H9 (cell line): Measurements from ENCODE around the gene GPBAR1. TPM values are rescaled to one million over a fixed set of nuclear protein-coding genes. Genes with fewer than 3 reads are reported as not detected.
A peak's percentile ranks its signal among the peaks of the same experiment; 100 is the strongest.

Experiments used
- DNase-seq: peaks from one replicate; pipeline ENCODE4 v3.0.0-alpha.2; 2017
- H2AFZ ChIP-seq: one replicate; pipeline ENCODE4 v1.6.1; 2013; ENCODE audit warnings: mild to moderate bottlenecking, low read length, control low read depth, moderate library complexity
- H2AK5ac ChIP-seq: 2 replicates; pipeline ENCODE4 v1.6.1; 2013; ENCODE audit warnings: low read length, control low read depth, mixed read lengths; ENCODE audit not compliant: insufficient read length
- H2BK120ac ChIP-seq: one replicate; pipeline ENCODE4 v1.6.1; 2013; ENCODE audit warnings: low read depth, mild to moderate bottlenecking, low read length, control low read depth, inconsistent platforms; ENCODE audit not compliant: poor library complexity, severe bottlenecking
- H2BK12ac ChIP-seq: 2 replicates; pipeline ENCODE4 v1.6.1; 2013; ENCODE audit warnings: low read length, control low read depth, mixed read lengths, low read depth; ENCODE audit not compliant: insufficient read length
- H2BK15ac ChIP-seq: 2 replicates; pipeline ENCODE4 v1.6.1; 2013; ENCODE audit warnings: low read depth, low read length, control low read depth
- H2BK20ac ChIP-seq: one replicate; pipeline ENCODE4 v1.6.1; 2013; ENCODE audit warnings: low read depth, mild to moderate bottlenecking, low read length, control low read depth, inconsistent platforms; ENCODE audit not compliant: poor library complexity, severe bottlenecking
- H2BK5ac ChIP-seq: 2 replicates; pipeline ENCODE4 v1.6.1; 2013; ENCODE audit warnings: low read length, control low read depth, mixed read lengths; ENCODE audit not compliant: insufficient read length
- H3K14ac ChIP-seq: 2 replicates; pipeline ENCODE4 v1.6.1; 2013; ENCODE audit warnings: low read length, control low read depth; ENCODE audit not compliant: insufficient read depth
- H3K18ac ChIP-seq: 2 replicates; pipeline ENCODE4 v1.6.1; 2013; ENCODE audit warnings: low read depth, mild to moderate bottlenecking, mixed read lengths, low read length, control low read depth; ENCODE audit not compliant: insufficient read length
- H3K23ac ChIP-seq: 2 replicates; pipeline ENCODE4 v1.6.1; 2013; ENCODE audit warnings: low read length, control low read depth, mixed read lengths, low read depth; ENCODE audit not compliant: insufficient read length
- H3K23me2 ChIP-seq: 2 replicates; pipeline ENCODE4 v1.6.1; 2013; ENCODE audit warnings: low read depth, mild to moderate bottlenecking, mixed read lengths, low read length, control low read depth; ENCODE audit not compliant: insufficient read length, poor library complexity, severe bottlenecking
- H3K27ac ChIP-seq: 2 replicates; pipeline ENCODE4 v1.5.1; 2013; ENCODE audit warnings: low read length, control low read depth, mixed read lengths, low read depth; ENCODE audit not compliant: insufficient read length
- H3K27me3 ChIP-seq: 2 replicates; pipeline ENCODE4 v1.6.1; 2013; ENCODE audit warnings: low read length, control low read depth, inconsistent platforms; ENCODE audit not compliant: insufficient read depth
- H3K4ac ChIP-seq: 2 replicates; pipeline ENCODE4 v1.6.1; 2013; ENCODE audit warnings: low read depth, mild to moderate bottlenecking, control low read depth, inconsistent platforms, low read length, moderate library complexity
- H3K4me1 ChIP-seq: 2 replicates; pipeline ENCODE4 v1.6.1; 2013; ENCODE audit warnings: low read length, control low read depth, inconsistent platforms; ENCODE audit not compliant: insufficient read depth
- H3K4me2 ChIP-seq: 2 replicates; pipeline ENCODE4 v1.6.1; 2013; ENCODE audit warnings: low read length, control low read depth, mixed read lengths; ENCODE audit not compliant: insufficient read length, insufficient read depth
- H3K56ac ChIP-seq: 2 replicates; pipeline ENCODE4 v1.6.1; 2013; ENCODE audit warnings: low read depth, mild to moderate bottlenecking, mixed read lengths, low read length, control low read depth; ENCODE audit not compliant: insufficient read length
- H3K79me1 ChIP-seq: 2 replicates; pipeline ENCODE4 v1.6.1; 2013; ENCODE audit warnings: low read depth, mild to moderate bottlenecking, moderate library complexity, low read length, control low read depth, inconsistent platforms; ENCODE audit not compliant: insufficient read depth, poor library complexity, severe bottlenecking
- H3K79me2 ChIP-seq: 2 replicates; pipeline ENCODE4 v1.6.1; 2013; ENCODE audit warnings: low read length, control low read depth, inconsistent platforms; ENCODE audit not compliant: insufficient read depth
- H3K9ac ChIP-seq: 2 replicates; pipeline ENCODE4 v1.6.1; 2013; ENCODE audit warnings: low read length, control low read depth, mixed read lengths; ENCODE audit not compliant: insufficient read length; ENCODE audit errors: extremely low read depth
- H3K9me3 ChIP-seq: one replicate; pipeline ENCODE4 v1.6.1; 2013; ENCODE audit warnings: low read depth, low read length, inconsistent platforms; ENCODE audit not compliant: control insufficient read depth
- H3T11ph ChIP-seq: one replicate; pipeline ENCODE4 v1.6.1; 2013; ENCODE audit warnings: mild to moderate bottlenecking, low read length, control low read depth, inconsistent platforms
- H4K20me1 ChIP-seq: one replicate; pipeline ENCODE4 v1.6.1; 2013; ENCODE audit not compliant: control insufficient read depth, insufficient read length, insufficient read depth
- H4K5ac ChIP-seq: 2 replicates; pipeline ENCODE4 v1.6.1; 2013; ENCODE audit warnings: low read depth, mild to moderate bottlenecking, mixed read lengths, low read length, control low read depth; ENCODE audit not compliant: insufficient read length
- H4K8ac ChIP-seq: replicated peaks from 2 replicates; pipeline ENCODE4 v1.6.1; 2013; ENCODE audit warnings: low read length, control low read depth, mixed read lengths, low read depth; ENCODE audit not compliant: insufficient read length
- H4K91ac ChIP-seq: 2 replicates; pipeline ENCODE4 v1.6.1; 2013; ENCODE audit warnings: low read depth, mild to moderate bottlenecking, moderate library complexity, mixed read lengths, low read length, control low read depth; ENCODE audit not compliant: insufficient read length
- H3K27ac Mint-ChIP-seq, 3 experiments: 2 replicates in 2 of 3; 3 replicates in 1 of 3; pipeline ENCODE4 v1.8.0; 2020 to 2021; ENCODE audit warnings: mixed read lengths in 3 of 3, mild to moderate bottlenecking in 1 of 3, moderate library complexity in 1 of 3
- H3K27me3 Mint-ChIP-seq: 2 replicates; pipeline ENCODE4 v1.8.0; 2021; ENCODE audit warnings: low read depth, mild to moderate bottlenecking, moderate library complexity, mixed read lengths
- H3K36me3 Mint-ChIP-seq, 3 experiments: 2 replicates in 2 of 3; 3 replicates in 1 of 3; pipeline ENCODE4 v1.8.0; 2020 to 2021; ENCODE audit warnings: low read depth in 3 of 3, mixed read lengths in 3 of 3; ENCODE audit not compliant: insufficient read depth in 1 of 3
- H3K4me1 Mint-ChIP-seq, 2 experiments: 2 replicates each; pipeline ENCODE4 v1.8.0; 2020; ENCODE audit warnings: mixed read lengths in 2 of 2
- H3K4me3 Mint-ChIP-seq, 2 experiments: 2 replicates in 1 of 2; 3 replicates in 1 of 2; pipeline ENCODE4 v1.8.0; 2020 to 2021; ENCODE audit warnings: mild to moderate bottlenecking in 2 of 2, mixed read lengths in 2 of 2, moderate library complexity in 1 of 2
- H3K9me3 Mint-ChIP-seq, 2 experiments: 2 replicates in 1 of 2; 3 replicates in 1 of 2; pipeline ENCODE4 v1.8.0; 2020; ENCODE audit warnings: mild to moderate bottlenecking in 2 of 2, mixed read lengths in 2 of 2, moderate library complexity in 1 of 2
- WGBS: extraction: QIAGEN DNeasy Blood & Tissue Kit; methylation state at CpG from one replicate; pipeline ENCODE4 v1.1.7; 2013; ENCODE audit warnings: missing lambda C conversion rate, low lambda C conversion rate, mixed read lengths; ENCODE audit not compliant: insufficient read length; ENCODE audit errors: extremely low coverage; 5-methylcytosine and 5-hydroxymethylcytosine counted together
- long read RNA-seq: library from polyadenylated mRNA; unstranded; transcript quantifications from one replicate; pipeline ENCODE4 v2.0.0, GENCODE V29; 2020
- total RNA-seq: library from RNA; stranded (reverse); gene quantifications from 2 replicates; pipeline ENCODE4 v1.2.1, GENCODE V29; 2021
- TF ChIP-seq, protein P1 (sequence below): fragments of 200-600 bp; sonication (generic); conservative IDR thresholded peaks from 3 replicates; pipeline ENCODE4 v1.8.0; 2021; ENCODE audit warnings: antibody characterized with exemption, mild to moderate bottlenecking

Gene GPBAR1, protein sequence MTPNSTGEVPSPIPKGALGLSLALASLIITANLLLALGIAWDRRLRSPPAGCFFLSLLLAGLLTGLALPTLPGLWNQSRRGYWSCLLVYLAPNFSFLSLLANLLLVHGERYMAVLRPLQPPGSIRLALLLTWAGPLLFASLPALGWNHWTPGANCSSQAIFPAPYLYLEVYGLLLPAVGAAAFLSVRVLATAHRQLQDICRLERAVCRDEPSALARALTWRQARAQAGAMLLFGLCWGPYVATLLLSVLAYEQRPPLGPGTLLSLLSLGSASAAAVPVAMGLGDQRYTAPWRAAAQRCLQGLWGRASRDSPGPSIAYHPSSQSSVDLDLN
- 0.37 and 0.44 TPM in 2 replicates for total RNA-seq
- long read RNA-seq, partial matches to known transcripts, result 0 of 3 reads
- long read RNA-seq, other reads (novel, unspliced or antisense), result 0 of 3 reads

DNA sequence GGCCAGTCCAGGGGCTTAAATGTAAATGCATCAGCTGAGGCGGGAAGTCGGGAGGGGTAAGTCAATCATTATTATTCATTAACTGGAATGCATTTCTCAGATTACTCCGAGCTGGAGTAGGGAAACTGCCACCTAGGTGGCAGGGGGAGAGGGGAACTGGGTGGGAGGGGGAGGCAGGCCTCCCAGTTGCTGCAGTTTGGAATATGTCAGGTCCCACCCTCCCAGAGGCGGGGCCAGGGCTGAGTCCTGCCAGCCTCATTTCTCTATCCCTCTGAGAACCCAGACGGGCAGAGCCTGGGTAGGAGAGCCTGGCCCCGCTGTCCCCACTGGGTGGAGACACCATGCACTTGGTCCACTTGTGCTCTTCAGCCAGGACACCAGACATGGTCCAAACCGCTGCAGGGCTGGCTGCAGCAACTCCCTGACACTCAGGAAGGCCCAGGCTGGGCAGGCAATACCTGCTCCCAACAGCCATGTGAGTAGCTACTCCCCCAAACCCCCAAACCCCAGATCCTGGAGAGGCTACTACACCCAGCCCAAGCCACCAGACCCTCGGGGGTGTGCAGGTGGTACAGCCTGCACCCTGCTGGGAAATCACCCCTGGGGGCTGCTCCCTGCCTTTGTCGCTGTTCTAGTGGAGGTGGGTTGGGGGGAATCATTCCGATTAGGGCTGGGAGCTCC, at the start of gene GPBAR1:
GPBAR1 (plus strand) TSS at position 274 of the 681 bp plus-strand sequence. CDS start 1,710 bp downstream, outside the sequence.
- no peak within 1 kb of the TSS for H2AFZ ChIP-seq
- H3K4me1 Mint-ChIP-seq, result peaks cover 23 to 34% of the 10 kb centered on the region in 2 experiments
- no peak within 1 kb of the TSS for H3T11ph ChIP-seq
- no peak within 1 kb of the TSS for H4K8ac ChIP-seq
- no peak within 1 kb of the TSS for H3K27ac ChIP-seq
- H3K9ac ChIP-seq, result no peak within 1 kb of the TSS
- H3K14ac ChIP-seq, result peak within 1 kb of the TSS; percentile 20; the same call in 1 of the 2 replicates
- H3K27me3 ChIP-seq, result no peaks in the 10 kb centered on the region
- peak within 1 kb of the TSS; percentile 15 to 44; a peak in 4 of 5 replicates for H3K4me3 Mint-ChIP-seq
- no peak within 1 kb of the TSS for H2BK20ac ChIP-seq
- H3K23ac ChIP-seq, result no peak within 1 kb of the TSS
- WGBS, result no CpG with 5 or more reads among the region's 10 CpGs
- no peaks in the 10 kb centered on the region for H3K9me3 Mint-ChIP-seq
- no peak within 1 kb of the TSS for H4K91ac ChIP-seq
- H3K23me2 ChIP-seq, result no peaks in the 10 kb centered on the region
- H2AK5ac ChIP-seq, result no peak within 1 kb of the TSS
- H3K27ac Mint-ChIP-seq, result peak within 1 kb of the TSS; percentile 76 to 92 (median 88); a peak in 4 of 7 replicates
- no peaks in the 10 kb centered on the region for H3K27me3 Mint-ChIP-seq
- no peaks in the 10 kb centered on the region for H3K79me1 ChIP-seq
- H3K4me2 ChIP-seq, result no peak within 1 kb of the TSS
- no peak within 1 kb of the TSS for H3K4ac ChIP-seq
- H2BK15ac ChIP-seq, result no peak within 1 kb of the TSS
- DNase-seq, result peak; percentile 87
- H3K4me1 ChIP-seq, result peaks cover 4% of the 10 kb centered on the region; the same call in 1 of the 2 replicates
- no peak within 1 kb of the TSS for H3K18ac ChIP-seq
- no peak within 1 kb of the TSS for H2BK120ac ChIP-seq
- H3K56ac ChIP-seq, result no peak within 1 kb of the TSS
- H2BK12ac ChIP-seq, result no peak within 1 kb of the TSS
- peaks cover 4 to 24% (median 19%) of the 10 kb centered on the region in 3 experiments for H3K36me3 Mint-ChIP-seq
- no peaks in the 10 kb centered on the region for H3K79me2 ChIP-seq
- TF ChIP-seq, protein P1, sequence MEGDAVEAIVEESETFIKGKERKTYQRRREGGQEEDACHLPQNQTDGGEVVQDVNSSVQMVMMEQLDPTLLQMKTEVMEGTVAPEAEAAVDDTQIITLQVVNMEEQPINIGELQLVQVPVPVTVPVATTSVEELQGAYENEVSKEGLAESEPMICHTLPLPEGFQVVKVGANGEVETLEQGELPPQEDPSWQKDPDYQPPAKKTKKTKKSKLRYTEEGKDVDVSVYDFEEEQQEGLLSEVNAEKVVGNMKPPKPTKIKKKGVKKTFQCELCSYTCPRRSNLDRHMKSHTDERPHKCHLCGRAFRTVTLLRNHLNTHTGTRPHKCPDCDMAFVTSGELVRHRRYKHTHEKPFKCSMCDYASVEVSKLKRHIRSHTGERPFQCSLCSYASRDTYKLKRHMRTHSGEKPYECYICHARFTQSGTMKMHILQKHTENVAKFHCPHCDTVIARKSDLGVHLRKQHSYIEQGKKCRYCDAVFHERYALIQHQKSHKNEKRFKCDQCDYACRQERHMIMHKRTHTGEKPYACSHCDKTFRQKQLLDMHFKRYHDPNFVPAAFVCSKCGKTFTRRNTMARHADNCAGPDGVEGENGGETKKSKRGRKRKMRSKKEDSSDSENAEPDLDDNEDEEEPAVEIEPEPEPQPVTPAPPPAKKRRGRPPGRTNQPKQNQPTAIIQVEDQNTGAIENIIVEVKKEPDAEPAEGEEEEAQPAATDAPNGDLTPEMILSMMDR, result no peak
- no peak within 1 kb of the TSS for H2BK5ac ChIP-seq
- no peaks in the 10 kb centered on the region for H4K20me1 ChIP-seq
- H3K9me3 ChIP-seq, result no peaks in the 10 kb centered on the region
- no peak within 1 kb of the TSS for H4K5ac ChIP-seq
